Stimulated activated CD4-positive, alpha-beta T cell treated with anti-CD3 and anti-CD28 coated beads, Interleukin-4, amount 100 ng/mL, for 4 hours (primary cell): ENCODE results near the gene PIGBOS1.
A peak's percentile ranks its signal among the peaks of the same experiment; 100 is the strongest.
"Not testable (repeated sequence)": the region's sequence is repeated elsewhere in the genome, so short reads cannot be mapped to it uniquely, and the experiment has no call there.

Source experiments
- DNase-seq, 2 experiments: peaks; one replicate each; pipeline ENCODE4 v3.0.0-alpha.2; 2020

The PIGBOS1 gene

DNA sequence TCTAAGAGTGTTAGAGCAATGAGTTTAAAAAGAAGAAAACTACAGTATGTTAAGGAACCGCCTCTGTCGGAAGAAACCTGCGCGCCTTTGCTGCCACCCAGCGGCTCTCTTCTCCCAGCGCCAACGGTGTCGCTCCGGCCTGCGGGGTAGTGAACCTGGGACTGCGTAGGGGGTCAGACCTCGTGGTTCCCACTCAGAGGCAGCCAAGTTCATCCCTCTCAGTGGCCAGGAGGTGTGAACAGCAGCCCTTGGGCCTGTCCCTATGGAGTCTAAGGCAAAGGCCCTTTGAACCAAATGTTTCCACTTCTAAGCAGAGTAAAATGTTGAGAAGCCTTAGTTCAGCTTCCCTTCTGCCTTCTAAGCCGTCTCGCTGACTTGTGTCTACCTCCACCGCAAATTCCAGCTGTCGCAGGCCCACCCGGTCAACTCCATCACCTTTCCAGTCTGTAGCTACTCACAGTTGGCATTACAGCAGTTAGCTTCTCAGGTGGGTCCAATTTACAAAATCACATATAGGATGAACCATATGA lies 28.3 kb downstream of the PIGBOS1 start:
- DNase-seq: peak; percentile 81 to 84

DNA sequence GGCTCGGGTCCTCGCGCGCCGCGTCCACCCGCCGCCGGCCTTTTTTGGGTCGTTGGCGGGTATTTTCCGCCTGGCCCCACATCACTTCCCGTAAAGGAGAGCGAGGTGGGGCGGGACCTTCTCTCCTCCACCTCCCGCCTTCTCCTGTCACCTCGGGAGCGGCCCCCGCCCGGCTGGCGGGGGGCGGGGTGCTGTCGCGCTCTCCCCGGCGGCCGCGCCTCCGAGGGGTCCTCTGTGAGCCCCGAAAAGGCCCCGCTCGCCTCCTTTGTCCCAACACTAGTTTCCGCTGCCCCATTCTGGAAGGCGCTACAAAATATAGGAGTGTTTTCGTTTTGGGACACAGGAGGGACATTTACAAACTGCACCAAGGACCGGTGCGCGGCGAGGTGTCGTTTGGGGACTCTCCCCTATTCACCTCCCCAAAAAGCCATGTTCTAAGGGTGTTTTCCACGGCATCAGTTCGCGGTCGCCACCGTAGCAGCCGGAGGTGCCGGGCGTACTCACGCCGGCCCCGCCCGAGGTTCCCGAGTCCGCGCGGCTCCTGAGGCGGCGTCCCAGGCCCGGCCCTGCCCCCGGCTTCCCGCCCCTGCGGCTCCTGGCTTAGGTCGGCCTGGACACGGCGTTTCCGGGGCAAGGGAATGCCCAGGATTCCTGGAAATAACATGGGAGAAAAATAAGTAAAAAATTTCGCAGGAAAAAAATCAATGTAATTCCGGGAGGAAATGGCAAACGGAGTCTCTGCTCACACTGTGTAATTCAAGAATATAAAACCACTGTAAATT lies 29.0 kb downstream of the PIGBOS1 start, which contains the start of gene RAB27A:
RAB27A (minus strand) TSS at position 68 of the 782 bp plus-strand sequence. CDS start 54,879 bp downstream, outside the sequence.
- peak; percentile 75 to 79 for DNase-seq

DNA sequence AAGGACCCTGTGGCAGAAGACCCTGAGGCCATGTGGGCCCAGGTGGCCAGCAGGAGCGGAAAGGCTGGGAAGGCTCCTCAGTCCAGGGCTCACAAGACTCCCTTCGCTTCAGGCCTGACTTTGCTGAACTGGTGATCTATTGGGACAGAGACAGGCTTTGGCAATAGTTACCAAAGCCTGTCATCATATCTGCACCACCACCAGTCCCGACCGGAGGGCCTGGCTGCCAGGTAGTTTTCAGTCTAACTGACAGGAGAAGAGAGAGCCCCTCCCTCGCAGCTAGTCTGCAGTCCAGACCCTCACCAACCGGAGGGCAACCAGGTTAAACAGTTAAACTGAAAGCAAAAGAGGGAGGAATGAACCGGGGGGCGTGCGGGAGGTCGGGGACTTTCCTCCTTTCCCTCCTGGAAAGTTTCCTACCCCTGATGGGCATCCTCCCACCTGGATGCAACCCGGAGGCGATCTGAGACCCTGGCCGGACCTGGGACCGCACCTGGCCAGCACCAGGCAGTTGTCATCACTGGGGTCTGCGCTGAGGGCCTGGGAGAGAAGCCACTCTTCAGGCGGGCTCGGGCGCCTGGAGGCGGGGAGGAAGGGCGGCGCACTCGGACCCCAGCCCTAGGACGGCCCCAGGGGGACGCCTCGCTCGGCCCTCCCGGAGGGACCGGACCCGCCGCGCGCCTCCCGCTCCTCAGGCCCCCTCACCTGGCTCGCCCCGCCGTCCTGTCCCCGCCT lies 29.7 kb downstream of the PIGBOS1 start:
- peak; percentile 6 to 35 for DNase-seq

DNA sequence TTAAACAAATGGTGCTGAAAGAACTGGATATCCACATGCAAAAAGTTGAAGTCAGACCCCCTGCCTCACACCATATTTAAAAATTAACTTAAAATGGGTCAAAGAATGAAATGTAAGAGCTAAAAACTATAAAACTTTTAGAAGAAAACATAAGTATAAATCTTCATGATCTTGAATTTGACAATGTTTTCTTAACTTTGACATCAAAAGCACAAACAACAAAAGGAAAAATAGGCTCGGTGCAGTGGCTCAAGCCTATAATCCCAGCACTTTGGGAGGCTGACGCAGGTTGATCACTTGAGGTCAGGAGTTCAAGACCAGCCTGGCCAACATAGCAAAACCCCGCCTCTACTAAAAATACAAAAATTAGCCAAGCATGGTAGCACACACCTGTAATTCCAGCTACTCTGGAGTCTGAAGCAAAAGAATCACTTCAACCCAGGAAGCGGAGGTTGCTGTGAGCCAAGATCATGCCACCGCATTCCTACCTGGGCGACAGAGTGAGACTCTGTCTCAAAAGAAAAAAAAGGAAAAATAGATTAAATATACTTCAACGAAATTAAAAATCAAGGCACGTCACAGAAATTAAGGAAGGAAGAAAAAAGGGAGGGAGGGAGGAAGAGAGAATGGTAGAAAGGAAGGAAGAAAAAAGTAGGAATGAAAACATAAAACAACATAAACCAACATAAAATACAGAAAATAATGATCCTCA lies 30.8 kb downstream of the PIGBOS1 start:
- DNase-seq: no peak

DNA sequence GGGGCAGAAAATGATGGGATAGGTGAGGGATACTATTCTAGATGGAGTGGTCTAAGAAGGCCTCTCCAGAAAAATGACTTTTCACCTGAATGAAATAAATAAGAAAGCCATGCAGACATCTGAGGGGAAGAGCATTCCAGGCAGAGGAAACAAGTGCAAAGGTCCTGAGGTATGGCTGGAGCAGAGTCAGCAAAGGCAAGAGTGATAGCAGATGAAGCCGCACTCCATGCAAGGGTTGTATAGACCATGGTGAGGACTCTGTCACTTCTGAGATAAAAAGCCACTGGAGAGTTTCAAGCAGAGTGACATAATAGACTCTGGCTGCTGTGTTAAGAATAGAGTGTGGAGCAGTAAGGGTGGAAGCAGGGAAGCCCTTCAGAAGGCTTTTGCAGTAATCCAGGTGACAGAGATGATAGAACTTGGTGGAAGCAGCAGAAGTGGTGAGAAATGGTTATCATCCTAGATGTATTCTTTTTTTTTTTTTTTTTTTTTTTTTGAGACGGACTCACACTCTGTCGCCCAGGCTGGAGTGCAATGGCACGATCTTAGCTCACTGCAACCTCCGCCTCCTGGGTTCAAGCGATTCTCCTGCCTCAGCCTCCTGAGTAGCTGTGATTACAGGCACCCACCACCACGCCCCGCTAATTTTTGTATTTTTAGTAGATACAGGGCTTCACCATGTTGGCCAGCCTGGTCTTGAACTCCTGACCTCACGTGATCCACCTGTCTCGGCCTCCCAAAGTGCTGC lies 32.3 kb downstream of the PIGBOS1 start:
- not testable (repeated sequence) for DNase-seq

DNA sequence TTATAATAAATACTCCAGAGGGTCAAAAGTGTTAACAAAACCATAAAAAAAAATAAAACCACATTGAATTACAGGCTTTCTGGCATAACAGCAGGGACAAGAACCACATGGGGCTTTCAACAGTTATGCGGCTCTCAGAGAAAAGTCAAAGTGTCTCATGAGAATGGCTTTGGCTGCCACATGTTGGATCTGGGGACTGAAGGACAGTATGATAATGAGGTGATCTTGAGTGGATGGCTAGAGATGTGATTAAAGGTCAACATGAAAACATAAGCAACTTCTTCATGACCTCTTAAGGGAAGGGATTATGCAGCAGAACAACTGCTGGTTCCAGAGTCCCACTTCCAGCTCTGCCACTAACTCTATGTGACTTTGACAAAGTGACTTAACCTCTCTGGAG lies 34.5 kb downstream of the PIGBOS1 start:
- DNase-seq: no peak

DNA sequence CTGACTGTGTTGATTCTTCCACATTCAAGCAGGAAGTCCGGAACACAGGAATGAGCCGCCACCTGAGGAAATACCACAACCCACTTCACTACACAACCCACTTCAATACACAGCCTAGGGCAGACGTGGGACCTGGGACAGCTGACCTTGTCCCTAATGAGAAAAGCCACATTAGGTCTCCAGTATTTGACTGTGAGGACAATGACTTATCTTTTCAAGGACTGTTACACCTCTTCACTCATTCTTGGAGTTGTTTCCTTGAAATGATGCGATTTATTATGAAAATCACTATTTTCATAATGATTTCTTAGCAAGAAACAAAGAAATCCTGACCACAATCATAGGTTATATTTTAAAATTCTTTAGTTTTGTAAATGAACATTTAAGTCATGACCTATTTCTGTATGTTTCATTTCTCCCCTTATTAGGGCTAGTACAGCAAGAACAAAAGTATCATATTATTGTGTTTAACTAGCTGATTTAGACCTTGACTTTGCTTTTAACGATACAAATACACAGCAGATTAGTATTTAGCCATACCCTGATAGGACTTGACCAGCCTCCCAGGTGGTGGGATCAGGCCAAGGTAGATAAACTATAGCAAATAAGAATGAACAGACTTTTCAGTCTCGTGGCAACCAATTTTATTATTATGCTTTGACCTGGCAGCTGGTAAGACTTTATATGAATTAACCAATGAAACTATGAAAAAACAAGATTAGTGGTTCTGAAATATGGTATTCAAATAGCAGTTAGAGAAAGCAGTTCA lies 35.4 kb downstream of the PIGBOS1 start:
- no peak for DNase-seq

DNA sequence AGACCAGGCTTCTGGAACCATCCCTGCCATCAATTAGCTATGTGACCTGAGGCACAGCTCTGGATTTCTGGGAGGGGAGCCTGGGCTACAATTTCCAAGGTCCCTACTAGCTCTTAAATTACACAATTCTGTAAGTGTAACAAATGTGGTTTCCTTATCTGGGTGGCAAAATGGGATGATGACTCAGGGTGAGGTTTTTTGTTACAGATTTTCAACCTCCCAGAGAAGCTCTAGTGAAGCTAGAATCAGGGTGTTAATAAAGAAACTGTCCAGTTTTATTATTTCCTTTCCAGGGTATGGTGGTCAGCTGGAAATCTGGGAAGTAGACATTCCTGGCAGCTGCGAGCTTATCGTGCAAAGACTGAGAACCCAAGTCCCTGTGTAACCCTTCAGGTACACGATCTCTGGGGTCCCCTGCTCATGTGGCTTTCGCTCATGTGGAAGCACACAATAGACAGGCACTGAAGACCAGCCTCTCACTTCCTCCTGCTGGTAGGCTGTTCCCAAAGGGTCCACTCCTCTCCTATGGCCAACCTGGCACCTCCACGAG lies 36.6 kb downstream of the PIGBOS1 start:
- DNase-seq: no peak

DNA sequence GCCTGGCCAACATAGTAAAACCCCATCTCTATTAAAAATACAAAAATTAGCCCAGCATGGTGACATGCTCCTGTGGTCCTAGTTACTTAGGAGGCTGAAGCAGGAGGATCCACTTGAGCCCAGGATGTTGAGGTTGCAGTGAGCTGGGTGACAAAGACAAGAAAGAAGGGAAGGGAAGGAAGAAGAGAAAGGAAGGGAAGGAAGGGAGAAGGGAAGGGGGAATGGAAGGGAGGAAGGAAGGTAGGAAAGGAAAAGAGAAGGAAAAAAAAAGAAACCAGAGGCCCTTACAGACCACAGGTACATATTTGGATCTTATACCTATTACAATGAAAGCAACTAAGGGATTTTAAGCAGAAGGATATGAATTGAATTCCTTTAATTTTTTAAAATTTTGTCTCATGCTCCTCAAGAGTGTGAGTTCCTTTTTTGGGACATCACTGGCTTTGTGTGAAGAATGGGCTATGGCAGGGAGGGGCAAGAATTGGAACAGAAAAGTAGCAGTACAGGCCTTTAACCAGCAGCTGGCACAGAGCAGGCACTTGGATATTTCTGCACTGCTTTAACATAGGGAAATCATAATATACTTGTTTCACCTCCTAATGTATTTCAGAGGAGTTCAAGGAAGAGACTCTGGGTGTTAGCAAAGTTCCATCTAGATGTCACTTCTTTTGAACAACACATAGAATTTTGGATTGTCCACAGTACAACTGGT lies 37.2 kb downstream of the PIGBOS1 start:
- no peak for DNase-seq

DNA sequence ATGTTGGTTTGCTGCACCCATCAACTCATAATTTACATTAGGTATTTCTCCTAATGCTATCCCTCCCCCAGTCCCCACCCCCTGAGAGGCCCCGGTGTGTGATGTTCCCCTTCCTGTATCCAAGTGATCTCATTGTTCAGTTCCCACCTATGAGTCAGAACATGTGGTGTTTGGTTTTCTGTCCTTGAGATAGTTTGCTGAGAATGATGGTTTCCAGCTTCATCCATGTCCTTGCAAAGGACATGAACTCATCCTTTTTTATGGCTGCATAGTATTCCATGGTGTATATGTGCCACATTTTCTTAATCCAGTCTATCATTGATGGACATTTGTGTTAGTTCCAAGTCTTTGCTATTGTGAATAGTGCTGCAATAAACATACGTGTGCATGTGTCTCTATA lies 38.3 kb downstream of the PIGBOS1 start:
- not testable (repeated sequence) for DNase-seq

DNA sequence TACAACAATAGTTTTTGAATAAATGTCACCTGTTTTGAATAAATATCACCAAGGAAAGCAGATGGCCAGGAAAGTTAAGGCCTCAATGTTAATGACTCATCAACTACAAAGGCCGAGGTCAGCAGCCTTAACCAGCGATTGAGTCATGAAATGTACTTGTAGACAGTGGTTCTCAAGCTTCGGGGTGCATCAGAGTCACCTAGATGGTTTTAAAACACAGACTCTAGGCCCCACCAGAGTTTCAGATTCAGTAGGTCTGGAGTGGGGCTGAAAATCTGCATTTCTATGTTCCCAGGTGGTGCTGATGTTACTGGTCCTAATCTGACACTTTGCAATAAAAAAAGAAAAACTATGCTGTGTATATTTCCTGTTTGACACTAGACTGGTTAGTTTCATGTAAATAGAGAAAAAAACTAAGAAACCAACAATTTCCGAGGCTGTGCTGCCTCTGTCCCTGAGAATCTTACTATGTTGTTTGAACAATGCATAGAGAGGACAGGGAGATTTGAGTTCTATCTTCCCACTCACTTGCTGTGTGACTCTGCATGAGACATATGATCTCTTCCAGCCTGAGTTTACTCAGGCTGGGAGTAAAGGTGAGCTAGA lies 39.1 kb downstream of the PIGBOS1 start:
- DNase-seq: peak; percentile 19 to 59

DNA sequence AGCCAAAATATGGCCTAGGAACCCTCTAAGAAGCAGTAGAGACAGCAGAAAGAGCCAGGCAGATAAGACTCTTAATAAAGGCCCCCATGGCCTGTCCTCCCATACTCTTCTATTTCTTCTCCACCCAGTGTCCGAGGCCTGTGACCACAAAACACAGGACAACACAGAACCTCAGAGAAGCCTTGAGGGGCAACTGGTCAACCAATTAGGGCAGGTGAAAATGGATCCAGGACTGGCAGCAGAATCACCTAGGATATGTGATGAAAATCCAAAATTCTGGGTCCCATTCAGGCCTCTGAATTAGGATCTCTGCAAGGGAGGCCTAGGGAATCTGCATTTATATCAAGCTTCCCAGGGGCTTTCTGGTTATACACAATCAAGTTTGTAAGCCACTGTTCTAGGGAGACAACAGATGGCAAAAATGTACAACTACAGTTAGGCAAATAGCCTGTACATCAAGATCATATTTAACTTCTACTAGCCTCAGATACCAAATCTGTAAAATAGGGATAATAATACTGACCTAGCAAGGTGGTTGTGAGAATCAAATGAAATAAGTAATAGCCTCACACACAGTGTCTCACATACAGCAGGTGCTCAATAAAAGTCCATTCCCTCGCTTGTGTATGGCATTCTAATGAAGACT lies 39.7 kb downstream of the PIGBOS1 start:
- no peak for DNase-seq

DNA sequence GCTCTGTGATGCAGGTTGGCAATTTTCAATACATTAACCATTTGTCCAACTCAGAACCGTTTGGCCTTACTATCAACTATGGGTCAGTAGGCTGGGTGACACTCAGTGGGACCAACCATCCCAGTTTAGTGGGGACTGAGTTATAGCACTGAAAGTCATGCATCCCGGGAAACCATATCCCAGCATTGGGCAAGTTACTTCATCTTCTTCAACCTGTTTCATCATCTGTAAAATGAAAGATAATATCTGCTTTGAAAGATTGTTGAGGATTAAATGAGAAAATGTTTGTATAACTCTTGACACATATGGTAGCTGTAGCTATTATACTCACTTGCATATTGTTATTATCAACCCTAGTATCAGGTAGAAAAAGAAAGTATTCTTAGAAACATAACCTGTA lies 41.2 kb downstream of the PIGBOS1 start:
- DNase-seq: no peak

DNA sequence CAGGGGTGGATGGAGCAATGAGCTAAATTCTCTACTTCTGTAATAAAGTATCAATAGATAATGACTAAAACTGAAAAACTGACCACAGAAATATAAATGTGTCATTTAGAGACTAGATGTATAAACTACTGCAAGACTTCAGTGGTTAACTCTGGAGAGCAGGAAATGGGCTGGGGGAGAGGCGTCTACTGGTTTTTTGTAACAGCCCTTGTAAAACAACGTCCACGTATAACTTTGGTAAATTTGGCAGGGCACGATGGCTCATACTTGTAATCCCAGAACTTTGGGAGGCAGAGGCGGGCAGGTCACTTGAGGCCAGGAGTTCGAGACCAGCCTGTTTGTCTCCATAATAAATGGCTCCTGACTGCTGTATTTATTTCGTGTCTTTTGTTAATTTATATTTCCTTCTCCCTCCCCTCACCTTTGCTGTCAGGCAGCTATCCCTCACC lies 41.8 kb downstream of the PIGBOS1 start:
- DNase-seq: peak in 1 of 2 experiments; percentile 23

DNA sequence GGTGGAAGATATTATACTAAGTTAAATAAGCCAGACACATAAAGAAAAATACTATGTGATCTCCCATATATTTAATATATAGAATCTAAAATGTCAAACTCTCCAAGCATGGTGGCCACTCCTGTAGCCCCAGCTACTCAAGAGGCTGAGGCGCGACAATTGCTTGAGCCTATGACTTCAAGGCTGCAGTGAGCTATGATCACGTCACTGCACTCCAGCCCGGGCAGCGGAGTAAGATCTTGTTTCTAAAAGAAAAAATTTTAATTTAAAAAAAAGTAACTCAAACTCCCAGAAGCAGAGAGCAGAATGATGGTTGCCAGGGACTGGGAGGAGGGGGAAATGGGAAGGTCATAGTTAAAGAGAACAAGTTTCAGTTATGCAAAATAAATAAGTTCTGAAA lies 42.6 kb downstream of the PIGBOS1 start:
- DNase-seq: no peak

DNA sequence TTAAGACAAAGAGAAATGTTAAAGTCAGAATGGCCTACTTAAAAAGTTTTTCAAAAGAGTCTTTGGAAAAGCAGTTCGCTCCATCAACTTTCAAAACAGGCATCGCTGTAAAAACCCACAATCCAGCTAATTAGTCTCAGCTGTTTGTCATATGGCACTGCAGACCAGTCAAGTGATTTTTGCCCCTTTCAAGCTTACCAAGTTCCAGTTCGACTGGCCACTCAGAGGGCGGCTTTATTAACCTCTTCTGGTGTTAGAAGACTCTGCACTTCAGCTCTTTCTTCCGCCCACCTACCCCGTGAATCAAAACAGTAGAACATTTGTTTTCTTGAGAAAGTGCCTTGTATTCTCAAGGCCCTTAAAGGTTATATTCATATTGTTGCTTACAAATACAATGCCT lies 48.6 kb downstream of the PIGBOS1 start:
- DNase-seq: no peak

DNA sequence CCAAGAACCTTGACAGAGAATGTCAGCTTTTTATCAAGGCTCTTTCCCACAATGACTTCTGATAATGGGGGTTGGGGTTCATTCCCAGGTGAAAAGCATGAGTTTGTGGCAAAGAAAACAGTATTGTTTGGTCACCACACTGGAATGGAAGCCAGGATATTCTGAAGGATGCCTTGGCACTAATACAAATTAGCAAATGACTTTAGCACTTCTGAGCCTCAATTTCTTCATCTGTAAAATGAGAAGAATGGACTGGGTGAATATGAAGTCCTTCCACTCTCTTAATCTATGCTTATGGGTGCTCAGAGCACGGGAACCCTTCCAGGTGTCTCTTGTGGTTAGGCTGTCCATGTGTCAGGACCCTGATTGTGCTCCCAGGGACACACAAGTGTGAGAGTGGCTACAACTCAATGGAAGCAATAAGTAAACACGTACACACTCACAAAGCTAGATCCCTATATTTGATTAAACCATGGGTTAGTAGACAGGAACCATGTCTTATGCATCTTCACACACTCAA lies 50.7 kb downstream of the PIGBOS1 start:
- no peak for DNase-seq

DNA sequence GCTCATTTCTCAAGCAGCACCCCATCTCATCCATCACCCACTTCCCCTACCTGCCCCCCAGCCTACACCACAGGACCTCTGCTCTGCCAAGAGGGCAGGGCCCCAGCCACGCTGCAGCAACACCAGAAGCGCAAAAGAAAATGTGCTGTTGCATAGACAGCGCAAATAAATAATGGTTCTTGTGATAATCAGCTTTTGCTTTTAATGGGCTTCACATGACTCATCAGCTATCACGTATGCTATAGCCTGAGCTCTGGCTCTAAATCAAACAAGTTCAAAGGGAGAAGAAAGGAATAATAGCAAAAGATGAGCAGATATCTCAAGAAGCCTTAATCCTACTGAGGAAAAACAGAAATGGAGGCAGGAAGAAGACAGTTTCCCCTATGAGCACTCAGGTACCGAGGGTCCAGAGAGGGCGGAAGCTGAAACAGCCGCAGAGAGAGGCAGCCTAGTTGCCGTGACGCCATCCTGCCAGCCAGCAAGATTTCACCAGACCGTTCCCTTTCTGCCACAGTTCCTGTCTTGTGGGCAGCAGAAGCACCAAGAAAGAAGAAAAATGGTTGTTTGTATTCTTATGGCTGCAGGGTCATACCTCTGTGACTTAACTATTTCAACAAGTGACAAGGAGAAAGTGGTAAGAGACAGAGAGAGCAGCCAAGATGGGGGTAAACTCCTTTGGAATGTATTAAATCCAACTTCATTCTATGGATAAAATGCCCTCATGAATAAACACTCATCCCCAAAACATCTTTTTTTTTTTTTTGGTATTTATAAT lies 51.3 kb downstream of the PIGBOS1 start:
- DNase-seq: peak; percentile 29 to 52
